A673 (cell line): ENCODE measurements around the gene SF3B5. TPM values are rescaled to one million over a fixed set of nuclear protein-coding genes. Genes with fewer than 3 reads are reported as not detected.

Experiments
- Bru-seq: library from RNA; stranded (reverse); fragments of 400-500 nt; gene quantifications from one replicate; lab custom pipeline; 2021; lab: Mats Ljungman, UMichigan
- BruChase-seq, 2 experiments: library from RNA; stranded (reverse); fragments of 400-500 nt; gene quantifications; one replicate each; lab custom pipeline; 2021; lab: Mats Ljungman, UMichigan
- BruUV-seq: library from RNA; stranded (reverse); fragments of 400-500 nt; replicated peaks from 2 replicates; lab custom pipeline; 2021; lab: Mats Ljungman, UMichigan
- CTCF ChIA-PET: fragments of 300-600 bp; sonication (Branson Sonifier 250); formaldehyde crosslinking; loops from one replicate; lab custom pipeline; 2022; ENCODE audit warnings: antibody characterized with exemption; lab: Charles Lee
- POLR2A ChIA-PET: fragments of 300-600 bp; sonication (Branson Sonifier 250); formaldehyde crosslinking; loops from one replicate; lab custom pipeline; 2022; ENCODE audit warnings: antibody characterized with exemption; ENCODE audit not compliant: low non-redundant PET; lab: Charles Lee
- DNase-seq: peaks from one replicate; pipeline ENCODE4 v3.0.0-alpha.2; 2015; ENCODE audit warnings: low spot score
- H3K27ac ChIP-seq: fragments of 200-600 bp; sonication (generic); 2 replicates; pipeline ENCODE4 v1.5.1; 2016; ENCODE audit warnings: mixed run types, low read depth, mild to moderate bottlenecking, mixed read lengths, antibody characterized with exemption, low read length; ENCODE audit not compliant: poor library complexity, severe bottlenecking
- H3K27me3 ChIP-seq: fragments of 200-600 bp; sonication (generic); replicated peaks from 2 replicates; pipeline ENCODE4 v1.6.1; 2017; ENCODE audit warnings: mixed run types, low read depth, mild to moderate bottlenecking, mixed read lengths, antibody characterized with exemption, low read length; ENCODE audit not compliant: insufficient read depth, poor library complexity
- H3K36me3 ChIP-seq: fragments of 200-600 bp; sonication (generic); 2 replicates; pipeline ENCODE4 v1.6.1; 2016; ENCODE audit warnings: mixed run types, mild to moderate bottlenecking, mixed read lengths, antibody characterized with exemption, low read length; ENCODE audit not compliant: insufficient read depth, poor library complexity, severe bottlenecking
- H3K4me1 ChIP-seq: fragments of 200-600 bp; sonication (generic); 2 replicates; pipeline ENCODE4 v1.6.1; 2017; ENCODE audit warnings: mixed run types, mild to moderate bottlenecking, mixed read lengths, antibody characterized with exemption, low read length; ENCODE audit not compliant: insufficient read depth, poor library complexity, severe bottlenecking
- H3K4me3 ChIP-seq: fragments of 200-600 bp; sonication (generic); 2 replicates; pipeline ENCODE4 v1.5.1; 2016; ENCODE audit warnings: low read depth, mixed run types, mild to moderate bottlenecking, mixed read lengths, low read length; ENCODE audit not compliant: poor library complexity, severe bottlenecking
- H3K9me3 ChIP-seq: fragments of 200-600 bp; sonication (generic); 2 replicates; pipeline ENCODE4 v1.6.1; 2016; ENCODE audit warnings: mixed run types, low read depth, mild to moderate bottlenecking, mixed read lengths, antibody characterized with exemption, low read length; ENCODE audit not compliant: poor library complexity, severe bottlenecking
- CTCF ChIP-seq: fragments of 300-800, 200-600 bp; sonication (generic); conservative IDR thresholded peaks from 2 replicates; pipeline ENCODE4 v1.5.1; 2017; ENCODE audit warnings: low read depth, mild to moderate bottlenecking, antibody characterized with exemption, low read length, moderate library complexity, mixed read lengths
- EZH2 ChIP-seq: fragments of 200-600 bp; sonication (generic); IDR thresholded peaks from 2 replicates; pipeline ENCODE4 v1.6.1; 2017; ENCODE audit warnings: borderline replicate concordance, low read depth, mild to moderate bottlenecking, mixed read lengths, antibody characterized with exemption, low read length; ENCODE audit not compliant: poor library complexity, severe bottlenecking
- intact Hi-C: fragments of 100-400 bp; cut with micrococcal nuclease; formaldehyde crosslinking; loops from one replicate; pipeline ENCODE4 v1.10.0; 2022; ENCODE audit not compliant: unreplicated experiment
- long read RNA-seq: library from polyadenylated mRNA; stranded (forward); transcript quantifications from one replicate; pipeline ENCODE4 v2.0.0, GENCODE V29; 2022
- total RNA-seq: library from RNA; stranded (reverse); gene quantifications from 2 replicates; pipeline ENCODE4 v1.2.3, GENCODE V29; 2021

SF3B5 gene
- total RNA-seq (135 and 136 TPM in 2 replicates), Bru-seq, nascent RNA (percentile 87 among the genes with signal in this experiment), BruChase-seq, experiment 1, labeled RNA remaining after a 2-hour chase (percentile 90 among the genes with signal in this experiment), BruChase-seq, experiment 2, labeled RNA remaining after a 6-hour chase (percentile 97 among the genes with signal in this experiment)
- long read RNA-seq, transcript SF3B5-201 (1 exons, 693 nt): major isoform, 92 of 92 reads
- long read RNA-seq, partial matches to known transcripts: 0 of 92 reads
- long read RNA-seq, other reads (novel, unspliced or antisense): 0 of 92 reads

- H3K4me3 ChIP-seq: peak within 1 kb of the TSS; percentile 80
- H3K36me3 ChIP-seq: no peaks in the 10 kb centered on the region
- POLR2A ChIA-PET: interaction anchor here (0.6 kb wide), 1 partner anchor 548 kb away, joined by 4 read pairs; no protein-coding TSS in a partner anchor
- no peaks in the 10 kb centered on the region for H3K9me3 ChIP-seq
- intact Hi-C loops: loop anchor here (1.0 kb wide), 1 partner anchor 32 kb away; no protein-coding TSS in a partner anchor
- peak within 1 kb of the TSS; percentile 75 for H3K27ac ChIP-seq
- H3K4me1 ChIP-seq: peaks cover 13% of the 10 kb centered on the region
- BruUV-seq: TSS peak; percentile 85
- peak; percentile 100 for DNase-seq
- no peaks in the 10 kb centered on the region for H3K27me3 ChIP-seq
- TF ChIP-seq EZH2 (no peak), CTCF (no peak)
- CTCF ChIA-PET: interaction anchor here (0.7 kb wide), 1 partner anchor 1014 kb away, joined by 4 read pairs; no protein-coding TSS in a partner anchor
Measured at GRCh38 chr6:144095134-144096002, at the start of gene SF3B5. Gene SF3B5 (minus strand): TSS chr6:144095573. CDS start chr6:144095497, 76 bp downstream.

GRCh38 chr6:144144996-144145395, 49.6 kb upstream of the SF3B5 start:
- ChIA-PET CTCF (no interaction called here), POLR2A (no interaction called here)
- no peaks in the 10 kb centered on the region for H3K4me1 ChIP-seq
- DNase-seq: no peak
- TF ChIP-seq CTCF: no peak
- no peak for TF ChIP-seq EZH2
- no TSS peak for BruUV-seq
- H3K27me3 ChIP-seq: no peaks in the 10 kb centered on the region
- intact Hi-C loops: no loop called here
- no peaks in the 10 kb centered on the region for H3K36me3 ChIP-seq
- no peak overlapping the region for H3K27ac ChIP-seq
- H3K4me3 ChIP-seq: no peak overlapping the region
- no peaks in the 10 kb centered on the region for H3K9me3 ChIP-seq

GRCh38 chr6:144143878-144144277, 48.5 kb upstream of the SF3B5 start:
- DNase-seq: no peak
- Histone ChIP-seq H3K4me1 (no peaks in the 10 kb centered on the region), H3K4me3 (no peak overlapping the region), H3K9me3 (no peaks in the 10 kb centered on the region), H3K27ac (no peak overlapping the region), H3K27me3 (no peaks in the 10 kb centered on the region), H3K36me3 (no peaks in the 10 kb centered on the region)
- BruUV-seq: no TSS peak
- ChIA-PET POLR2A (no interaction called here), CTCF (no interaction called here)
- intact Hi-C loops: no loop called here
- TF ChIP-seq CTCF (no peak), EZH2 (no peak)
